ENCODE results near the gene SLC37A1. TPM values are rescaled to one million over a fixed set of nuclear protein-coding genes. Genes with fewer than 3 reads are reported as not detected.

SLC37A1 gene
- total RNA-seq, 1 experiment from 2014 or later: 11.2 TPM

DNA sequence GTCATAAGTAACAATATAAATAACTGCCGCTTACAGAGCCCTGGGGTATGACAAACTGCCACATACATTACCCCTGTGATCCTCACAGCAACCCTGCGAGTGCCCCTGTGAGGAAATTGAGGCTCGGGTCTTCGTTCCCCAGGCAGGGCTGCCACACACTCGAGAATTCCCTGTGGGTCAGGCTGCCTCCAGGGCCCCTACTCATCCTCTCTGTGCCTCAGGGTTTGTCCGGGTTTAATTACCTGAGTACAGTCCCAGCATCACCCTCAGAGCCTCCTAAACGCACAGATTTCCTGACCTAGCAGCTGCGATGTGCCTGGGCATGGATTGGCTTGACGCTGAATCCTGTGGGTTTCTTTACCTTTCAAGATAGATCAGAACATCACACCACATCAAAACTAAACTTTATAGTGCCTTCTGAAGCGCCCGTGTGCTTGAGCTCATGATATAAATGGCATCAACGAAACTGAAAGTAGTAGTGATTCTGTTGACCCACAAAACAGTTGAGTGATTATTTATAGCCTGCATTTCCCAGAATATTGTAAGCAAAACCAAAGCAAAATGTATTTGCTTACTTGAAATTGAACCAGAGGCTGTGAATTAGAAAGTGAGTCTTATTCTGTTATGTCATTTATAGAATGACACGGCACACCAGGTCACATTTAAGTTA lies 14.0 kb downstream of the SLC37A1 start:
- CTCF ChIA-PET: interaction anchor here (0.6 kb wide), 1 partner anchor 368 kb away, joined by 3 read pairs; no protein-coding TSS in a partner anchor
- no peak overlapping the region for H3K4me3 ChIP-seq (ENCODE audit: low read depth, low read length, poor library complexity, severe bottlenecking)
- H3K36me3 ChIP-seq (ENCODE audit: insufficient read depth, low read length, poor library complexity, severe bottlenecking): no peaks in the 10 kb centered on the region
- peaks cover 6% of the 10 kb centered on the region for H3K4me1 ChIP-seq (ENCODE audit: insufficient read depth, low read length, poor library complexity, severe bottlenecking)
- intact Hi-C loops (cut with micrococcal nuclease; ENCODE audit: unreplicated experiment): no loop called here
- POLR2A ChIA-PET (ENCODE audit: low non-redundant PET): no interaction called here
- no peak for TF ChIP-seq EZH2 (IDR thresholded peaks at IDR 0.05; ENCODE audit: borderline replicate concordance, low read depth, low read length, poor library complexity, severe bottlenecking)
- TF ChIP-seq, protein P1, sequence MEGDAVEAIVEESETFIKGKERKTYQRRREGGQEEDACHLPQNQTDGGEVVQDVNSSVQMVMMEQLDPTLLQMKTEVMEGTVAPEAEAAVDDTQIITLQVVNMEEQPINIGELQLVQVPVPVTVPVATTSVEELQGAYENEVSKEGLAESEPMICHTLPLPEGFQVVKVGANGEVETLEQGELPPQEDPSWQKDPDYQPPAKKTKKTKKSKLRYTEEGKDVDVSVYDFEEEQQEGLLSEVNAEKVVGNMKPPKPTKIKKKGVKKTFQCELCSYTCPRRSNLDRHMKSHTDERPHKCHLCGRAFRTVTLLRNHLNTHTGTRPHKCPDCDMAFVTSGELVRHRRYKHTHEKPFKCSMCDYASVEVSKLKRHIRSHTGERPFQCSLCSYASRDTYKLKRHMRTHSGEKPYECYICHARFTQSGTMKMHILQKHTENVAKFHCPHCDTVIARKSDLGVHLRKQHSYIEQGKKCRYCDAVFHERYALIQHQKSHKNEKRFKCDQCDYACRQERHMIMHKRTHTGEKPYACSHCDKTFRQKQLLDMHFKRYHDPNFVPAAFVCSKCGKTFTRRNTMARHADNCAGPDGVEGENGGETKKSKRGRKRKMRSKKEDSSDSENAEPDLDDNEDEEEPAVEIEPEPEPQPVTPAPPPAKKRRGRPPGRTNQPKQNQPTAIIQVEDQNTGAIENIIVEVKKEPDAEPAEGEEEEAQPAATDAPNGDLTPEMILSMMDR (conservative IDR thresholded peaks at IDR 0.05; ENCODE audit: low read depth, low read length): no peak
- no peaks in the 10 kb centered on the region for H3K27me3 ChIP-seq (replicated peaks; ENCODE audit: insufficient read depth, low read depth, low read length, poor library complexity)
- H3K27ac ChIP-seq (ENCODE audit: low read depth, low read length, poor library complexity, severe bottlenecking): no peak overlapping the region
- no TSS peak for BruUV-seq (replicated peaks)
- H3K9me3 ChIP-seq (ENCODE audit: low read depth, low read length, poor library complexity, severe bottlenecking): no peaks in the 10 kb centered on the region
- no peak for DNase-seq (ENCODE audit: low spot score)

DNA sequence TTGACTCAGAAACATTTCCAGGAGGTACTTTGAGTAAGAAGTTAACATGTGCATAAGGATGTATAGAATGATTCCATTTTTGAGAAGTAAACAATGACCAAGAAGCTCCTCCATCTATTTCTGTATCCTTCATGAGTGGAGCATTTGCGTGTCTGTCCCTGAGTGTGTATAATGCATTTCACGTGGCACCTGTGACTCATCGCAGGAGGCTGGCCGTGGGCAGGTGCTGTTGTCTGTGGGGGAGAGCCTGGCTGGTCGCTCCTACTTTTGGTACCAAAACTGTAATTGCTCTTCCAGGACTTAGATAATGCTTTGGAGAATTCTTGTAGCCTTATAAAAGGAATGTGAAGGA lies 16.5 kb downstream of the SLC37A1 start:
- H3K9me3 ChIP-seq (ENCODE audit: low read depth, low read length, poor library complexity, severe bottlenecking): no peaks in the 10 kb centered on the region
- H3K4me3 ChIP-seq (ENCODE audit: low read depth, low read length, poor library complexity, severe bottlenecking): no peak overlapping the region
- no peak for DNase-seq (ENCODE audit: low spot score)
- no TSS peak for BruUV-seq (replicated peaks)
- H3K27ac ChIP-seq (ENCODE audit: low read depth, low read length, poor library complexity, severe bottlenecking): no peak overlapping the region
- ChIA-PET POLR2A (ENCODE audit: low non-redundant PET) (no interaction called here), CTCF (no interaction called here)
- no peaks in the 10 kb centered on the region for H3K36me3 ChIP-seq (ENCODE audit: insufficient read depth, low read length, poor library complexity, severe bottlenecking)
- intact Hi-C loops (cut with micrococcal nuclease; ENCODE audit: unreplicated experiment): loop anchor here (10.0 kb wide), 1 partner anchor 65 kb away; no protein-coding TSS in a partner anchor
- peaks cover 21% of the 10 kb centered on the region for H3K4me1 ChIP-seq (ENCODE audit: insufficient read depth, low read length, poor library complexity, severe bottlenecking)
- TF ChIP-seq EZH2 (IDR thresholded peaks at IDR 0.05; ENCODE audit: borderline replicate concordance, low read depth, low read length, poor library complexity, severe bottlenecking): no peak
- TF ChIP-seq, protein P1 (conservative IDR thresholded peaks at IDR 0.05; ENCODE audit: low read depth, low read length): no peak
- no peaks in the 10 kb centered on the region for H3K27me3 ChIP-seq (replicated peaks; ENCODE audit: insufficient read depth, low read depth, low read length, poor library complexity)

DNA sequence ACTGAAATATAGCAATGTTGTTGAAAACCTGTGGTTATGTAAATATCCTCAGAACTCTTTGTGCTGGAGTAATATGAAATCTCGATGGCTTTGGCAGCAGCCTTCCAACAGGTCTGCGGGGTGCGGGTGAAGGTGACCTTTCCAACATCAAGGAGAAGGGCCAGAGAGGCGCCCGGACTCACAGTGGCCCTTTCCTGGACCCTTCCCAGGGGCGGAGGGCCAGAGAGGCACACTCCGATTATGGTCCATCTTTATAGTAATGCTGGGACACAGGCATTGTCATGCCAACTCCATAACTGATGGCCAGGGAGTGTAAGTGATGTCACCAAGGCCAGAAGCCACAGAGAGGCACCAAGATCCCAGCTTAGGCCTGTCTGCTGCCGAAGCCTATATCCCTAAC lies 18.1 kb downstream of the SLC37A1 start:
- no peak for TF ChIP-seq EZH2 (IDR thresholded peaks at IDR 0.05; ENCODE audit: borderline replicate concordance, low read depth, low read length, poor library complexity, severe bottlenecking)
- TF ChIP-seq, protein P1 (conservative IDR thresholded peaks at IDR 0.05; ENCODE audit: low read depth, low read length): no peak
- no peaks in the 10 kb centered on the region for H3K27me3 ChIP-seq (replicated peaks; ENCODE audit: insufficient read depth, low read depth, low read length, poor library complexity)
- BruUV-seq (replicated peaks): no TSS peak
- ChIA-PET POLR2A (ENCODE audit: low non-redundant PET) (no interaction called here), CTCF (interaction anchor here (0.5 kb wide), 1 partner anchor 222 kb away, joined by 12 read pairs; no protein-coding TSS in a partner anchor)
- intact Hi-C loops (cut with micrococcal nuclease; ENCODE audit: unreplicated experiment): loop anchor here (10.0 kb wide), 1 partner anchor 63 kb away; no protein-coding TSS in a partner anchor
- no peak overlapping the region for H3K27ac ChIP-seq (ENCODE audit: low read depth, low read length, poor library complexity, severe bottlenecking)
- H3K36me3 ChIP-seq (ENCODE audit: insufficient read depth, low read length, poor library complexity, severe bottlenecking): no peaks in the 10 kb centered on the region
- no peaks in the 10 kb centered on the region for H3K9me3 ChIP-seq (ENCODE audit: low read depth, low read length, poor library complexity, severe bottlenecking)
- peaks cover 25% of the 10 kb centered on the region for H3K4me1 ChIP-seq (ENCODE audit: insufficient read depth, low read length, poor library complexity, severe bottlenecking)
- H3K4me3 ChIP-seq (ENCODE audit: low read depth, low read length, poor library complexity, severe bottlenecking): no peak overlapping the region
- no peak for DNase-seq (ENCODE audit: low spot score)

Data from A673 (cell line).